HG03108 (cell line): ENCODE measurements around the gene CS.

Experiments
- ATAC-seq: cut with Tn5 transposase; IDR thresholded peaks from one replicate; pipeline ENCODE4 v1.9.1; 2021; ENCODE audit warnings: moderate library complexity; ENCODE audit not compliant: unreplicated experiment

CS gene

GRCh38 chr12:56221757-56222530 is 78.2 kb downstream of the CS start, which contains the start of gene RNF41:
TSS of gene RNF41 (minus strand) at chr12:56221922. CDS start at chr12:56214047, 7,875 bp downstream.
- ATAC-seq: peak; percentile 82
